SH-SY5Y (cell line): ENCODE measurements around the gene LPA.

Source experiments
- GATA2 ChIP-seq: IDR thresholded peaks from 2 replicates; pipeline ENCODE4 v1.6.1; 2011; ENCODE audit warnings: mild to moderate bottlenecking, low read depth, low read length
- GATA3 ChIP-seq: IDR thresholded peaks from 2 replicates; pipeline ENCODE4 v1.6.1; 2011; ENCODE audit warnings: low read depth, mild to moderate bottlenecking, low read length, moderate library complexity

- no peak for TF ChIP-seq GATA3
- no peak for TF ChIP-seq GATA2
Measured at GRCh38 chr6:160634706-160635105, 29.4 kb downstream of the LPA start.
